Measurements from ENCODE around the gene SMIM13. TPM values are rescaled to one million over a fixed set of nuclear protein-coding genes. Genes with fewer than 3 reads are reported as not detected.

The SMIM13 gene
- total RNA-seq, 1 donor from 2014 or later, result 24.2 TPM

DNA sequence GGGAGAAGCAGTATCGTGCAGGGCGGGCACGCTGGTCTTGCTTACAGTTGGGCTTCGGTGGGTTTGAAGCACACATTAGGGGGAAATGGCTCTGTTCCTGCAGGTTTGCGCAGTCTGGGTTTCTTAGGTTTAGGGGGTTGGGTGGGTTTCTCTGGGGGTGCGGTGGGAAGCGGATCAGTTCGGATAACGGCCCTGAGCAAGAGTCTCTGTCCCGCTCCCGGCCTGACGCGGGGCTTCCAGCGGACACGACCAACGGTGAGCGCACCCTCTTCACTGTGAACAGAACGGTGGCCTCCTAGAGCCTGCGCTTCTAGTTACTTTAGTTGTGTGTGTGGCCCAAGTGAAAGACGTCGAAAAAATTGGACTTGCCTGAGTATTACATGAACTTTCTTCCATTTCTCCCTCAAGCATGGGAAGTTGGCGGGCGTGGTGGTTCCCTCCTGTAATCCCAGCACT is 48.9 kb upstream of the SMIM13 start:
- Histone ChIP-seq H3K9me3 (ENCODE audit: insufficient read depth, low read depth, low read length) (no peaks in the 10 kb centered on the region), H3K27ac (ENCODE audit: low read depth, low read length) (no peak overlapping the region), H2AFZ (ENCODE audit: low read depth, low read length) (peak overlapping the region; percentile 55), H3K9ac (ENCODE audit: low read length) (no peak overlapping the region), H3K4me1 (ENCODE audit: insufficient read depth, low read length) (no peaks in the 10 kb centered on the region), H3K27me3 (ENCODE audit: insufficient read depth, low read length) (peaks cover 12% of the 10 kb centered on the region), H3K4me2 (ENCODE audit: low read length) (peak overlapping the region; percentile 86), H4K20me1 (ENCODE audit: insufficient read depth, low read length) (no peaks in the 10 kb centered on the region), H3K36me3 (ENCODE audit: insufficient read depth, low read length) (no peaks in the 10 kb centered on the region), H3K79me2 (ENCODE audit: insufficient read depth, low read length) (no peaks in the 10 kb centered on the region), H3K4me3 (ENCODE audit: insufficient read depth, low read depth, low read length) (peak overlapping the region; percentile 55)
- Mint-ChIP-seq H3K4me1 (ENCODE audit: low read depth, unreplicated experiment) (peaks cover 1% of the 10 kb centered on the region), H3K36me3 (ENCODE audit: low read depth, unreplicated experiment) (no peaks in the 10 kb centered on the region), H3K27me3 (ENCODE audit: low read depth, unreplicated experiment) (peaks cover 2% of the 10 kb centered on the region), H3K4me3 (ENCODE audit: unreplicated experiment) (peak overlapping the region; percentile 80), H3K27ac (ENCODE audit: unreplicated experiment) (no peak overlapping the region), H3K9me3 (ENCODE audit: unreplicated experiment) (peaks cover 2% of the 10 kb centered on the region)
- DNase-seq (ENCODE audit: low read depth) (no peak), FAIRE-seq (no peak)
- no peak for TF ChIP-seq EZH2 (IDR thresholded peaks at IDR 0.05; ENCODE audit: insufficient read depth, low read length)
- TF ChIP-seq, protein P1, sequence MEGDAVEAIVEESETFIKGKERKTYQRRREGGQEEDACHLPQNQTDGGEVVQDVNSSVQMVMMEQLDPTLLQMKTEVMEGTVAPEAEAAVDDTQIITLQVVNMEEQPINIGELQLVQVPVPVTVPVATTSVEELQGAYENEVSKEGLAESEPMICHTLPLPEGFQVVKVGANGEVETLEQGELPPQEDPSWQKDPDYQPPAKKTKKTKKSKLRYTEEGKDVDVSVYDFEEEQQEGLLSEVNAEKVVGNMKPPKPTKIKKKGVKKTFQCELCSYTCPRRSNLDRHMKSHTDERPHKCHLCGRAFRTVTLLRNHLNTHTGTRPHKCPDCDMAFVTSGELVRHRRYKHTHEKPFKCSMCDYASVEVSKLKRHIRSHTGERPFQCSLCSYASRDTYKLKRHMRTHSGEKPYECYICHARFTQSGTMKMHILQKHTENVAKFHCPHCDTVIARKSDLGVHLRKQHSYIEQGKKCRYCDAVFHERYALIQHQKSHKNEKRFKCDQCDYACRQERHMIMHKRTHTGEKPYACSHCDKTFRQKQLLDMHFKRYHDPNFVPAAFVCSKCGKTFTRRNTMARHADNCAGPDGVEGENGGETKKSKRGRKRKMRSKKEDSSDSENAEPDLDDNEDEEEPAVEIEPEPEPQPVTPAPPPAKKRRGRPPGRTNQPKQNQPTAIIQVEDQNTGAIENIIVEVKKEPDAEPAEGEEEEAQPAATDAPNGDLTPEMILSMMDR (IDR thresholded peaks at IDR 0.05; ENCODE audit: insufficient read depth, low read depth, low read length), result no peak

DNA sequence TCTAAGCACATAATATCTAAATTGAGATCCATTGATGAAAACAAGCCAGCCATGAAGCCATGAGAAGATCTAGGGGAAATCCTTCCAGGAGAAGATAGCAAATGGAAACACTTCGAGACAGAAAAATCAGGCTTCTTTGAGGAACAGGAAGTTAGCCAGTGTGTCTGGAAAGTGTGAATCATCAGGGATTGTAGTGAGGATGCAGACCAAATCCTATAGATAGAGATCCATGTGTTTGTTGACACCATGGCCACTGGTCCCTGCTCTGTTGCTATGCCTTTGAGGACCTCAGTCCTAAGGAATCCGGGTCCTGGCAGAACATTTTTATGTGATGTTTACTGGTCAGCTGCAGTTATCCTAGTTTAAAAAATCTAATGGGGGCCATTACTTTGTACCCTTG is 42.9 kb upstream of the SMIM13 start:
- Histone ChIP-seq H3K4me3 (ENCODE audit: insufficient read depth, low read depth, low read length) (no peak overlapping the region), H3K27me3 (ENCODE audit: insufficient read depth, low read length) (no peaks in the 10 kb centered on the region), H3K4me2 (ENCODE audit: low read length) (no peak overlapping the region), H3K9me3 (ENCODE audit: insufficient read depth, low read depth, low read length) (no peaks in the 10 kb centered on the region), H4K20me1 (ENCODE audit: insufficient read depth, low read length) (no peaks in the 10 kb centered on the region), H2AFZ (ENCODE audit: low read depth, low read length) (peak overlapping the region; percentile 5), H3K36me3 (ENCODE audit: insufficient read depth, low read length) (no peaks in the 10 kb centered on the region), H3K79me2 (ENCODE audit: insufficient read depth, low read length) (no peaks in the 10 kb centered on the region), H3K9ac (ENCODE audit: low read length) (no peak overlapping the region), H3K27ac (ENCODE audit: low read depth, low read length) (no peak overlapping the region), H3K4me1 (ENCODE audit: insufficient read depth, low read length) (no peaks in the 10 kb centered on the region)
- Mint-ChIP-seq H3K4me1 (ENCODE audit: low read depth, unreplicated experiment) (peaks cover 14% of the 10 kb centered on the region), H3K36me3 (ENCODE audit: low read depth, unreplicated experiment) (no peaks in the 10 kb centered on the region), H3K27ac (ENCODE audit: unreplicated experiment) (peak overlapping the region; percentile 67), H3K9me3 (ENCODE audit: unreplicated experiment) (no peaks in the 10 kb centered on the region), H3K27me3 (ENCODE audit: low read depth, unreplicated experiment) (no peaks in the 10 kb centered on the region), H3K4me3 (ENCODE audit: unreplicated experiment) (no peak overlapping the region)
- DNase-seq (ENCODE audit: low read depth) (peak; percentile 46), FAIRE-seq (no peak)
- no peak for TF ChIP-seq EZH2 (IDR thresholded peaks at IDR 0.05; ENCODE audit: insufficient read depth, low read length)
- TF ChIP-seq, protein P1 (IDR thresholded peaks at IDR 0.05; ENCODE audit: insufficient read depth, low read depth, low read length), result no peak

DNA sequence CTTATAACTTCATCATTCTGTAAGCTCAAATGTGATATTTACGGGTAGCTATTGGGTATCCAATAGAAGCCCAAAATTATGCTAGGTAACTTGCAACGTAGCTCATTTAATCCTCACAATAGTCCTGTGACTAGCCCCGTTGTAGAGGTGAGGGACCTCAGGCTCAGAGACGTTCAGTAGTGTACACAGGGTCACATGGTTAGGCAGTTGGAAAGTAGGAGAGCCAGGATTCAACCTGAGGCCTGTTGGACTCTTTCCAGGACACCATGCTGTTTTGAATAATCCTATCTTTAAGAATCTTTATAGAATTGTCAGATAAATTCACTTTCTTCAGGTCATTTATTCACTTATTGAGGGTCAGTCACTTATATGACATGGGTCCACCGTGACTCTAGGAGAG is 40.3 kb upstream of the SMIM13 start:
- peaks cover 14% of the 10 kb centered on the region for H3K4me1 Mint-ChIP-seq (ENCODE audit: low read depth, unreplicated experiment)
- Histone ChIP-seq H3K79me2 (ENCODE audit: insufficient read depth, low read length) (no peaks in the 10 kb centered on the region), H2AFZ (ENCODE audit: low read depth, low read length) (no peak overlapping the region), H3K4me1 (ENCODE audit: insufficient read depth, low read length) (no peaks in the 10 kb centered on the region), H3K9me3 (ENCODE audit: insufficient read depth, low read depth, low read length) (no peaks in the 10 kb centered on the region), H3K36me3 (ENCODE audit: insufficient read depth, low read length) (no peaks in the 10 kb centered on the region), H3K4me2 (ENCODE audit: low read length) (no peak overlapping the region), H3K4me3 (ENCODE audit: insufficient read depth, low read depth, low read length) (no peak overlapping the region), H4K20me1 (ENCODE audit: insufficient read depth, low read length) (no peaks in the 10 kb centered on the region), H3K27me3 (ENCODE audit: insufficient read depth, low read length) (no peaks in the 10 kb centered on the region), H3K9ac (ENCODE audit: low read length) (no peak overlapping the region), H3K27ac (ENCODE audit: low read depth, low read length) (no peak overlapping the region)
- H3K27me3 Mint-ChIP-seq (ENCODE audit: low read depth, unreplicated experiment), result no peaks in the 10 kb centered on the region
- TF ChIP-seq, protein P1 (IDR thresholded peaks at IDR 0.05; ENCODE audit: insufficient read depth, low read depth, low read length), result no peak
- TF ChIP-seq EZH2 (IDR thresholded peaks at IDR 0.05; ENCODE audit: insufficient read depth, low read length), result no peak
- FAIRE-seq, result no peak
- no peak overlapping the region for H3K27ac Mint-ChIP-seq (ENCODE audit: unreplicated experiment)
- DNase-seq (ENCODE audit: low read depth), result no peak
- no peak overlapping the region for H3K4me3 Mint-ChIP-seq (ENCODE audit: unreplicated experiment)
- no peaks in the 10 kb centered on the region for H3K36me3 Mint-ChIP-seq (ENCODE audit: low read depth, unreplicated experiment)
- H3K9me3 Mint-ChIP-seq (ENCODE audit: unreplicated experiment), result no peaks in the 10 kb centered on the region
